PFSK-1 (cell line): ENCODE data around the gene ERC1.

Experiments
- FOXP2 ChIP-seq: optimal IDR thresholded peaks from 2 replicates; pipeline ENCODE3; 2011; ENCODE audit warnings: borderline replicate concordance, control low read depth, inconsistent platforms; ENCODE audit not compliant: insufficient read depth; ENCODE audit errors: extremely low read length, extremely low read depth
- POLR2AphosphoS5 ChIP-seq: IDR thresholded peaks from 2 replicates; pipeline ENCODE4 v1.6.1; 2012; ENCODE audit warnings: low read depth, mild to moderate bottlenecking, control low read depth, low read length, moderate library complexity
- SIN3A ChIP-seq: IDR thresholded peaks from 2 replicates; pipeline ENCODE4 v1.6.1; 2012; ENCODE audit warnings: mild to moderate bottlenecking, low read length, moderate library complexity, borderline replicate concordance; ENCODE audit not compliant: insufficient read depth
- TAF1 ChIP-seq: IDR thresholded peaks from 2 replicates; pipeline ENCODE4 v1.6.1; 2012; ENCODE audit warnings: low read length, control low read depth, borderline replicate concordance; ENCODE audit not compliant: insufficient read depth
- TF ChIP-seq, protein P1 (sequence below), 2 experiments: IDR thresholded peaks; 2 replicates each; pipeline versions ENCODE4 v1.6.1 to v1.8.0; 2011 to 2012; ENCODE audit warnings: low read depth in 2 of 2, low read length in 2 of 2, control low read depth in 1 of 2, inconsistent platforms in 1 of 2, mild to moderate bottlenecking in 1 of 2, moderate library complexity in 1 of 2; ENCODE audit not compliant: insufficient read depth in 1 of 2

ERC1 gene

GRCh38 chr12:1540690-1541089 lies 549.7 kb downstream of the ERC1 start:
- TF ChIP-seq FOXP2 (no peak), TAF1 (no peak), SIN3A (no peak)
- TF ChIP-seq, protein P1, sequence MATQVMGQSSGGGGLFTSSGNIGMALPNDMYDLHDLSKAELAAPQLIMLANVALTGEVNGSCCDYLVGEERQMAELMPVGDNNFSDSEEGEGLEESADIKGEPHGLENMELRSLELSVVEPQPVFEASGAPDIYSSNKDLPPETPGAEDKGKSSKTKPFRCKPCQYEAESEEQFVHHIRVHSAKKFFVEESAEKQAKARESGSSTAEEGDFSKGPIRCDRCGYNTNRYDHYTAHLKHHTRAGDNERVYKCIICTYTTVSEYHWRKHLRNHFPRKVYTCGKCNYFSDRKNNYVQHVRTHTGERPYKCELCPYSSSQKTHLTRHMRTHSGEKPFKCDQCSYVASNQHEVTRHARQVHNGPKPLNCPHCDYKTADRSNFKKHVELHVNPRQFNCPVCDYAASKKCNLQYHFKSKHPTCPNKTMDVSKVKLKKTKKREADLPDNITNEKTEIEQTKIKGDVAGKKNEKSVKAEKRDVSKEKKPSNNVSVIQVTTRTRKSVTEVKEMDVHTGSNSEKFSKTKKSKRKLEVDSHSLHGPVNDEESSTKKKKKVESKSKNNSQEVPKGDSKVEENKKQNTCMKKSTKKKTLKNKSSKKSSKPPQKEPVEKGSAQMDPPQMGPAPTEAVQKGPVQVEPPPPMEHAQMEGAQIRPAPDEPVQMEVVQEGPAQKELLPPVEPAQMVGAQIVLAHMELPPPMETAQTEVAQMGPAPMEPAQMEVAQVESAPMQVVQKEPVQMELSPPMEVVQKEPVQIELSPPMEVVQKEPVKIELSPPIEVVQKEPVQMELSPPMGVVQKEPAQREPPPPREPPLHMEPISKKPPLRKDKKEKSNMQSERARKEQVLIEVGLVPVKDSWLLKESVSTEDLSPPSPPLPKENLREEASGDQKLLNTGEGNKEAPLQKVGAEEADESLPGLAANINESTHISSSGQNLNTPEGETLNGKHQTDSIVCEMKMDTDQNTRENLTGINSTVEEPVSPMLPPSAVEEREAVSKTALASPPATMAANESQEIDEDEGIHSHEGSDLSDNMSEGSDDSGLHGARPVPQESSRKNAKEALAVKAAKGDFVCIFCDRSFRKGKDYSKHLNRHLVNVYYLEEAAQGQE (IDR thresholded peaks at IDR 0.05; ENCODE audit: insufficient read depth in 1 of 2, low read depth in 2 of 2, low read length in 2 of 2): no peak

DNA sequence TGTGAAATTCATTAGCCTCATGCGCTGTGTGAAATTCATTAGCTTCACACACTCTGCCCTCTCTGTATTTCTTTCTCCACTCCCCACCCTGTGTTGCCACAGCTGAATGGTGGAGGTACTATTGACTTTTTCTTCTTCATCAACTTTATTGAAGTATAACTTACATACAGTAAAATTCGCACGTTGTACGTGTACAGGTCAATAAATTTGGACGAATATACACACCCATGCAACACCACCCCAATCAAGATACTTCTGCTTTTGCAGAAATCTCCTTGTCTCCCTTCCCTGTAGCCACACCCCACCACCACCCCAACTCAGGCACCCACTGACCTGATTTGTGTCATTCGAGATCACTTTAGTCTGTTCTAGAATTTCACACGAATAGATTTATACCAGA lies 551.6 kb downstream of the ERC1 start:
- TF ChIP-seq TAF1 (no peak), FOXP2 (no peak), SIN3A (no peak), POLR2AphosphoS5 (no peak)
- TF ChIP-seq, protein P1 (IDR thresholded peaks at IDR 0.05; ENCODE audit: insufficient read depth in 1 of 2, low read depth in 2 of 2, low read length in 2 of 2): no peak

- no peak for TF ChIP-seq POLR2AphosphoS5
- no peak for TF ChIP-seq FOXP2
- no peak for TF ChIP-seq TAF1
- no peak for TF ChIP-seq SIN3A
- TF ChIP-seq, protein P1 (IDR thresholded peaks at IDR 0.05; ENCODE audit: insufficient read depth in 1 of 2, low read depth in 2 of 2, low read length in 2 of 2): no peak
Measured at GRCh38 chr12:1544996-1545700, 554.1 kb downstream of the ERC1 start.
